CD4-positive, alpha-beta T cell treated with Interleukin-10 for 1 hour (primary cell): Measurements from ENCODE around the gene SMARCA5.
A peak's percentile ranks its signal among the peaks of the same experiment; 100 is the strongest.
"Not testable (repeated sequence)": the region's sequence is repeated elsewhere in the genome, so short reads cannot be mapped to it uniquely, and the experiment has no call there.

Experiments used
- DNase-seq: peaks from one replicate; pipeline ENCODE4 v3.0.0-alpha.2; 2020

The SMARCA5 gene

GRCh38 chr4:143513314-143514168 lies at the start of gene SMARCA5:
Gene SMARCA5 (plus strand): TSS chr4:143513702. CDS start chr4:143513925, 223 bp downstream.
- DNase-seq, result peak; percentile 98

- DNase-seq, result no peak
Measured at GRCh38 chr4:143473334-143474126, 40.0 kb upstream of the SMARCA5 start.

GRCh38 chr4:143477487-143477886 lies 36.0 kb upstream of the SMARCA5 start:
- DNase-seq, result no peak

GRCh38 chr4:143481361-143481760 lies 32.1 kb upstream of the SMARCA5 start:
- no peak for DNase-seq

GRCh38 chr4:143482840-143483239 lies 30.7 kb upstream of the SMARCA5 start:
- peak; percentile 1 for DNase-seq

- no peak for DNase-seq
Measured at GRCh38 chr4:143486314-143486713, 27.2 kb upstream of the SMARCA5 start.

GRCh38 chr4:143488687-143489086 lies 24.8 kb upstream of the SMARCA5 start:
- DNase-seq, result no peak

- no peak for DNase-seq
Measured at GRCh38 chr4:143489106-143489505, 24.4 kb upstream of the SMARCA5 start.

- DNase-seq, result no peak
Measured at GRCh38 chr4:143498021-143498420, 15.5 kb upstream of the SMARCA5 start.

- no peak for DNase-seq
Measured at GRCh38 chr4:143502231-143502630, 11.3 kb upstream of the SMARCA5 start.

- DNase-seq, result no peak
Measured at GRCh38 chr4:143506031-143506430, 7.5 kb upstream of the SMARCA5 start.

GRCh38 chr4:143511906-143512305 lies 1.6 kb upstream of the SMARCA5 start:
- no peak for DNase-seq

GRCh38 chr4:143512978-143513313 lies 556 bp upstream of the SMARCA5 start:
- DNase-seq, result no peak

- DNase-seq, result no peak
Measured at GRCh38 chr4:143514169-143514495, 630 bp downstream of the SMARCA5 start.

GRCh38 chr4:143514497-143514896 lies 995 bp downstream of the SMARCA5 start:
- DNase-seq, result peak; percentile 23

- no peak for DNase-seq
Measured at GRCh38 chr4:143514901-143515300, 1.4 kb downstream of the SMARCA5 start.

- DNase-seq, result no peak
Measured at GRCh38 chr4:143515905-143516304, 2.4 kb downstream of the SMARCA5 start.

- DNase-seq, result no peak
Measured at GRCh38 chr4:143517764-143518163, 4.3 kb downstream of the SMARCA5 start.

GRCh38 chr4:143524211-143524610 lies 10.7 kb downstream of the SMARCA5 start:
- no peak for DNase-seq

- DNase-seq, result not testable (repeated sequence)
Measured at GRCh38 chr4:143528046-143528445, 14.5 kb downstream of the SMARCA5 start.

GRCh38 chr4:143531380-143531779 lies 17.9 kb downstream of the SMARCA5 start:
- no peak for DNase-seq

GRCh38 chr4:143531788-143532491 lies 18.4 kb downstream of the SMARCA5 start:
- DNase-seq, result no peak

GRCh38 chr4:143538979-143539669 lies 25.6 kb downstream of the SMARCA5 start:
- peak; percentile 21 for DNase-seq
